Mucosa of descending colon (tissue), 3 donors: ENCODE data around the gene CTH. TPM values are rescaled to one million over a fixed set of nuclear protein-coding genes. Genes with fewer than 3 reads are reported as not detected.
"Not testable (repeated sequence)": the region's sequence is repeated elsewhere in the genome, so short reads cannot be mapped to it uniquely, and the experiment has no call there.

Experiments
- ATAC-seq: fragments of 200-7000 bp; cut with Tn5 transposase; one replicate; pipeline ENCODE4 v1.9.1; 2020; ENCODE audit warnings: mild to moderate bottlenecking, moderate library complexity
- DNase-seq, 3 donors: peaks; one replicate each; pipeline ENCODE4 v3.0.0-alpha.2; 2020
- H3K36me3 ChIP-seq: fragments of 200-600 bp; one replicate; pipeline ENCODE4 v1.8.0; 2021; ENCODE audit warnings: low read depth, mild to moderate bottlenecking
- H3K4me1 ChIP-seq: fragments of 200-600 bp; one replicate; pipeline ENCODE4 v1.8.0; 2021; ENCODE audit warnings: low read depth, mild to moderate bottlenecking
- H3K4me3 ChIP-seq: fragments of 200-600 bp; one replicate; pipeline ENCODE4 v1.8.0; 2021; ENCODE audit warnings: mild to moderate bottlenecking
- H3K9me3 ChIP-seq: fragments of 200-600 bp; one replicate; pipeline ENCODE4 v1.8.0; 2021; ENCODE audit warnings: mild to moderate bottlenecking
- CTCF ChIP-seq: fragments of 200-600 bp; IDR thresholded peaks from one replicate; pipeline ENCODE4 v1.8.0; 2022; ENCODE audit warnings: antibody characterized with exemption, mild to moderate bottlenecking
- intact Hi-C, 2 donors: fragments of 100-400 bp; cut with DNase I in 1 of 2; cut with micrococcal nuclease in 1 of 2; formaldehyde crosslinking; loops; one replicate each; pipeline versions ENCODE4 v1.11.0 to v1.11.1; 2022; cut with DNase I, micrococcal nuclease
- total RNA-seq, 3 donors: library from RNA; stranded (reverse); fragmentation: NEBNext Ultra II Directional in 2 of 3; extraction: Animal tissue kit (Norgen Biotek cat#: 25700) in 2 of 3; gene quantifications; one replicate each; pipeline versions ENCODE4 v1.2.1 to v1.2.4, GENCODE V29; 2021 to 2023
- donor health status: DM: no; HTN: no; CAD: no; lungs with moderate emphysema.
- donor health status: DM: no; HTN: no; CAD: no.
- donor health status: DM: no; HTN: yes; CAD: no.

Gene CTH
- total RNA-seq, 3 donors from 2014 or later = 5.4 to 13.8 (median 7.2) TPM

GRCh38 chr1:70449049-70449448 lies 38.0 kb downstream of the CTH start:
- DNase-seq (no peak), ATAC-seq (no peak)
- intact Hi-C loops = no loop called here
- H3K9me3 ChIP-seq = no peaks in the 10 kb centered on the region
- no peak overlapping the region for H3K4me3 ChIP-seq
- TF ChIP-seq CTCF = no peak
- H3K36me3 ChIP-seq = no peaks in the 10 kb centered on the region
- no peaks in the 10 kb centered on the region for H3K4me1 ChIP-seq

GRCh38 chr1:70452164-70452939 lies 41.3 kb downstream of the CTH start:
- DNase-seq, ATAC-seq, H3K9me3 ChIP-seq, H3K4me1 ChIP-seq, intact Hi-C loops, H3K36me3 ChIP-seq, H3K4me3 ChIP-seq: not testable (repeated sequence)

GRCh38 chr1:70455291-70455690 lies 44.2 kb downstream of the CTH start:
- TF ChIP-seq CTCF = no peak
- Histone ChIP-seq H3K4me3 (no peak overlapping the region), H3K9me3 (no peaks in the 10 kb centered on the region), H3K4me1 (no peaks in the 10 kb centered on the region), H3K36me3 (no peaks in the 10 kb centered on the region)
- ATAC-seq (no peak), DNase-seq (no peak)
- intact Hi-C loops = no loop called here

GRCh38 chr1:70458131-70458530 lies 47.1 kb downstream of the CTH start:
- Histone ChIP-seq H3K4me1 (no peaks in the 10 kb centered on the region), H3K9me3 (no peaks in the 10 kb centered on the region), H3K4me3 (no peak overlapping the region), H3K36me3 (no peaks in the 10 kb centered on the region)
- no peak for TF ChIP-seq CTCF
- DNase-seq (no peak), ATAC-seq (no peak)
- intact Hi-C loops = no loop called here

- TF ChIP-seq CTCF = no peak
- Histone ChIP-seq H3K4me1 (no peaks in the 10 kb centered on the region), H3K9me3 (no peaks in the 10 kb centered on the region), H3K36me3 (no peaks in the 10 kb centered on the region), H3K4me3 (no peak overlapping the region)
- intact Hi-C loops = no loop called here
- DNase-seq (no peak), ATAC-seq (no peak)
Measured at GRCh38 chr1:70459496-70460225, 48.6 kb downstream of the CTH start.

- ATAC-seq, H3K36me3 ChIP-seq, intact Hi-C loops, H3K9me3 ChIP-seq, H3K4me1 ChIP-seq, H3K4me3 ChIP-seq, DNase-seq: not testable (repeated sequence)
Measured at GRCh38 chr1:70460740-70461713, 50.0 kb downstream of the CTH start.
